ENCODE results near the gene YPEL2.
A peak's percentile ranks its signal among the peaks of the same experiment; 100 is the strongest.

YPEL2 gene

DNA sequence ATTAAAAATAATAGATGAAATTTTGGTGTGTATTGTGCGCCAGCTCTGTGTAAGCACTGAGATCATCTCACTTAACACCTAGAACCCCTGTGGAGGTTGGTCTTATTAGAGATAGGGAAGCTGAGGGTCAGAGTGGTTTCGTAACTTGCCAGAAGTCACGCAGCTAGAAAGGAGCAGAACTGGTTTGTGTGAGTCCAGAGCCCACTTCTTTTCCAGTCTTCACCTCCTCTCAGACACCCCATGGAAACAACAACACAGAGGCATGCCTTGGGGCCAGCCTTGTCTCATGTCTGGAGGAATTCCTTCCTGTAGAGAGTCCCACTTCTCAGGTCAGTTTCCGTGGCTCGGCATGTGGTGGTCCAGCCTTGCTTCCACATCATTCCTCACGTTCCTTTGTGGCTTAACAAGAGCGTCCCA lies 16.5 kb downstream of the YPEL2 start:
- Histone ChIP-seq H3K27ac (ENCODE audit: low read length) (no peak overlapping the region), H3K9ac (ENCODE audit: low read depth, low read length) (no peak overlapping the region), H3K27me3 (ENCODE audit: insufficient read depth, low read length) (no peaks in the 10 kb centered on the region), H3K36me3 (ENCODE audit: insufficient read depth, low read depth, low read length) (no peaks in the 10 kb centered on the region), H3K4me1 (ENCODE audit: insufficient read depth, low read length) (no peaks in the 10 kb centered on the region), H3K4me3 (ENCODE audit: low read length) (no peak overlapping the region), H3K9me3 (ENCODE audit: insufficient read depth, low read depth, low read length) (no peaks in the 10 kb centered on the region)

- H3K4me1 ChIP-seq (ENCODE audit: insufficient read depth, low read length), result peaks cover 4% of the 10 kb centered on the region; the same call in 1 of the 2 replicates
- no peak overlapping the region for H3K9ac ChIP-seq (ENCODE audit: low read depth, low read length)
- no peaks in the 10 kb centered on the region for H3K36me3 ChIP-seq (ENCODE audit: insufficient read depth, low read depth, low read length)
- H3K27me3 ChIP-seq (ENCODE audit: insufficient read depth, low read length), result no peaks in the 10 kb centered on the region
- no peak overlapping the region for H3K4me3 ChIP-seq (ENCODE audit: low read length)
- H3K27ac ChIP-seq (ENCODE audit: low read length), result no peak overlapping the region
- H3K9me3 ChIP-seq (ENCODE audit: insufficient read depth, low read depth, low read length), result no peaks in the 10 kb centered on the region
These were observed 17.7 kb downstream of the YPEL2 start for GRCh38 chr17:59349178-59349577.

DNA sequence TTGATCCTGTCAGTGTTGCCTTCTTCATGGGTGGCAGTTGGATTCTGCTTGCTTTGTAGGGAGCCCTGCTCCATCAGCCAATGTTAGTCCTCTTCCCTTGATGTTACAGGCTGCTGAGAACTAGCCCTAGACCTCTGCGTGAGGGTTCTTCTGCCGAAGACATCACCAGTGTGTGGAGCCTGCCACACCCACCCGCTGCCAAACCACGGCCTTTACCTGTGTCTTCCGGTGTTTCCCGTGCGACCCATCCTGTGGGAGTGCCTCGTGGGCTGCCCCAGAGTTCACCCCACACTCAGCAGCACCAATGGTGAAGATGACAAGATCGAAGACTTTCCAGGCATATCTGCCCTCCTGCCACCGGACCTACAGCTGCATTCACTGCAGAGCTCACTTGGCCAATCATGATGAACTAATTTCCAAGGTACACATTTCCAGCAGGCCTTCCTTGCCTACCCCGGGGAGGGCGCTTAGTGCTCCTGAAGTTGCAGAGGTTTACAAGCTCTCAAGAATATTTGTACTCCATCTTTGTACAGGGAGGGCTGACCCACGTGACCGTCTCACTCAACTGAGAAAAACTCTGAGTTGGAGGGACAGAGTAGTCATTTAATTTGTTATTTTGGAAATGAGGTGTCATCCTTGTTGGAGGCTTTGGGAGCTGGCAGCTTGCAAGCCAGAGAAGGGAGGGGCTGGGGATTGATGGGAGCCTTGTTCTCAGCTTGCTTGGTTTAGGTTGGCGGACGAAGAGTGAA lies 21.8 kb downstream of the YPEL2 start:
- no peak overlapping the region for H3K9ac ChIP-seq (ENCODE audit: low read depth, low read length)
- H3K4me3 ChIP-seq (ENCODE audit: low read length), result no peak overlapping the region
- H3K4me1 ChIP-seq (ENCODE audit: insufficient read depth, low read length), result peaks cover 9% of the 10 kb centered on the region; the same call in 1 of the 2 replicates
- H3K9me3 ChIP-seq (ENCODE audit: insufficient read depth, low read depth, low read length), result no peaks in the 10 kb centered on the region
- no peaks in the 10 kb centered on the region for H3K36me3 ChIP-seq (ENCODE audit: insufficient read depth, low read depth, low read length)
- H3K27ac ChIP-seq (ENCODE audit: low read length), result no peak overlapping the region
- H3K27me3 ChIP-seq (ENCODE audit: insufficient read depth, low read length), result no peaks in the 10 kb centered on the region

DNA sequence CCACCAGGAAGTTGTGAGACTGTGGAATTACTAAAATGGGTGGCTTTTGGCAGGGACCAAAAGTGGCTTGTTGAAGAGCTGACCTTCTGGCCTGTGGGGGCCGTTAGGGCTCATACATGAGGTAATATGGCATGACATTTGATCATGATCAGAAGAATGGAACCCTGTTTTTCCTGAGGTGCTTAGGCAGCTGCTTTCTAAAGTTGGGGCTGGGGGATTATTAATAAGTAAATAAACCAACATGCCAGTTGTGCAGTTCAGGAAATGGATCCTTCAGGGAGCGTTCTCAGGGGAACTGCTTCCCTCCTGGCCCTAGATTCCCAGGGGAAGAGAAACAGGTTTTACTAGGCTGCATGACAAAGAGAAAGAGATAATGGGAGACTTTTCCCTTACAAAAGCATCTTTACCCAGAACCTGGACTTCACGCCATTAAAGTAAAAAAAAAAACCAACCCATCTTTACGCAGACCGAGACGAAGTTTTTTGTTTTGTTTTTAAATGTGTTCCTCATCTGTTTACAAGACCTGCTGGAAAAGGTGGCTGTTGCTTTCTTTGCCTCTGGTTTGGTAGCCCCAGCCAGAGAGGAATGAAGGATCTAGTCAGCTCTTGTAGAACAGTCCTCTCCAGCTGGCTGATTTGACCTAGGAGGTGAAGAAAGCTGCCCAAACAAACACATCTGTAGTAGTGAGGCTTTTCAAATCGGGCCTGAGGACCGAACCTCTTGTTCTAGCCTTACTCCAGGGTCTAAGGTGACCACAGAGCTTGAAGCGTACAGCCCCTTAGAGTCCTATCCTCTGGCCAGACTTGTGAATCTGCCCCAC lies 22.7 kb downstream of the YPEL2 start:
- no peak overlapping the region for H3K27ac ChIP-seq (ENCODE audit: low read length)
- no peak overlapping the region for H3K9ac ChIP-seq (ENCODE audit: low read depth, low read length)
- H3K36me3 ChIP-seq (ENCODE audit: insufficient read depth, low read depth, low read length), result no peaks in the 10 kb centered on the region
- H3K9me3 ChIP-seq (ENCODE audit: insufficient read depth, low read depth, low read length), result no peaks in the 10 kb centered on the region
- peaks cover 9% of the 10 kb centered on the region; the same call in 1 of the 2 replicates for H3K4me1 ChIP-seq (ENCODE audit: insufficient read depth, low read length)
- H3K27me3 ChIP-seq (ENCODE audit: insufficient read depth, low read length), result no peaks in the 10 kb centered on the region
- H3K4me3 ChIP-seq (ENCODE audit: low read length), result peak overlapping the region; percentile 9; the same call in 1 of the 2 replicates

GRCh38 chr17:59355030-59355701 lies 23.7 kb downstream of the YPEL2 start:
- no peaks in the 10 kb centered on the region for H3K36me3 ChIP-seq (ENCODE audit: insufficient read depth, low read depth, low read length)
- no peak overlapping the region for H3K9ac ChIP-seq (ENCODE audit: low read depth, low read length)
- no peak overlapping the region for H3K27ac ChIP-seq (ENCODE audit: low read length)
- H3K4me3 ChIP-seq (ENCODE audit: low read length), result no peak overlapping the region
- no peaks in the 10 kb centered on the region for H3K9me3 ChIP-seq (ENCODE audit: insufficient read depth, low read depth, low read length)
- H3K4me1 ChIP-seq (ENCODE audit: insufficient read depth, low read length), result peaks cover 9% of the 10 kb centered on the region; the same call in 1 of the 2 replicates
- no peaks in the 10 kb centered on the region for H3K27me3 ChIP-seq (ENCODE audit: insufficient read depth, low read length)

GRCh38 chr17:59355702-59356325 lies 24.4 kb downstream of the YPEL2 start:
- H3K4me3 ChIP-seq (ENCODE audit: low read length), result no peak overlapping the region
- no peaks in the 10 kb centered on the region for H3K27me3 ChIP-seq (ENCODE audit: insufficient read depth, low read length)
- H3K4me1 ChIP-seq (ENCODE audit: insufficient read depth, low read length), result peaks cover 9% of the 10 kb centered on the region; the same call in 1 of the 2 replicates
- no peak overlapping the region for H3K9ac ChIP-seq (ENCODE audit: low read depth, low read length)
- no peaks in the 10 kb centered on the region for H3K36me3 ChIP-seq (ENCODE audit: insufficient read depth, low read depth, low read length)
- H3K9me3 ChIP-seq (ENCODE audit: insufficient read depth, low read depth, low read length), result no peaks in the 10 kb centered on the region
- H3K27ac ChIP-seq (ENCODE audit: low read length), result no peak overlapping the region

GRCh38 chr17:59356543-59357218 lies 25.2 kb downstream of the YPEL2 start:
- Histone ChIP-seq H3K4me3 (ENCODE audit: low read length) (no peak overlapping the region), H3K27me3 (ENCODE audit: insufficient read depth, low read length) (no peaks in the 10 kb centered on the region), H3K27ac (ENCODE audit: low read length) (no peak overlapping the region), H3K36me3 (ENCODE audit: insufficient read depth, low read depth, low read length) (no peaks in the 10 kb centered on the region), H3K9ac (ENCODE audit: low read depth, low read length) (no peak overlapping the region), H3K4me1 (ENCODE audit: insufficient read depth, low read length) (peaks cover 9% of the 10 kb centered on the region), H3K9me3 (ENCODE audit: insufficient read depth, low read depth, low read length) (no peaks in the 10 kb centered on the region)

- Histone ChIP-seq H3K27ac (ENCODE audit: low read length) (no peak overlapping the region), H3K4me3 (ENCODE audit: low read length) (no peak overlapping the region), H3K36me3 (ENCODE audit: insufficient read depth, low read depth, low read length) (no peaks in the 10 kb centered on the region), H3K9me3 (ENCODE audit: insufficient read depth, low read depth, low read length) (no peaks in the 10 kb centered on the region), H3K9ac (ENCODE audit: low read depth, low read length) (no peak overlapping the region), H3K27me3 (ENCODE audit: insufficient read depth, low read length) (no peaks in the 10 kb centered on the region), H3K4me1 (ENCODE audit: insufficient read depth, low read length) (peaks cover 12% of the 10 kb centered on the region)
These were observed 25.8 kb downstream of the YPEL2 start for GRCh38 chr17:59357219-59357697.

DNA sequence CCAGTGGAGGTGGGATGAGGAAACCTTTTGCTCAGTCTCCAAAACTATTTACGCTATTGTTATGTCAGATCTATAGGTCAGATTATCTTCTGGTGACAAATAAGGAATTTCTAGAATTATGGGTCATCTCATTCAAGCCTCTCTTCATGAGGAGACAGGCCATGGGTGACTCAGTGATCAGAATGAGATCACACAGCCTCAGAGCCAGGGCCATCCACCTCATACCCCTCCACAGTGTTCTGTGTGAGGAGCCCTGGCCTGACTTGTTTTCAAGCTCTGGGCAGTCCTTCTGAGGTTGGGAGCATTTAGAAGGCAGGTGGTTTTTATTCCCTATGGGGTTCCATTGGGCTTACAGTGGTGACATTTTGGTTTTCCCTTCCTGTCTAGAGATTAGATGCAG lies 26.5 kb downstream of the YPEL2 start:
- Histone ChIP-seq H3K4me1 (ENCODE audit: insufficient read depth, low read length) (peaks cover 15% of the 10 kb centered on the region), H3K27me3 (ENCODE audit: insufficient read depth, low read length) (no peaks in the 10 kb centered on the region), H3K9ac (ENCODE audit: low read depth, low read length) (no peak overlapping the region), H3K4me3 (ENCODE audit: low read length) (no peak overlapping the region), H3K9me3 (ENCODE audit: insufficient read depth, low read depth, low read length) (no peaks in the 10 kb centered on the region), H3K36me3 (ENCODE audit: insufficient read depth, low read depth, low read length) (no peaks in the 10 kb centered on the region), H3K27ac (ENCODE audit: low read length) (no peak overlapping the region)

DNA sequence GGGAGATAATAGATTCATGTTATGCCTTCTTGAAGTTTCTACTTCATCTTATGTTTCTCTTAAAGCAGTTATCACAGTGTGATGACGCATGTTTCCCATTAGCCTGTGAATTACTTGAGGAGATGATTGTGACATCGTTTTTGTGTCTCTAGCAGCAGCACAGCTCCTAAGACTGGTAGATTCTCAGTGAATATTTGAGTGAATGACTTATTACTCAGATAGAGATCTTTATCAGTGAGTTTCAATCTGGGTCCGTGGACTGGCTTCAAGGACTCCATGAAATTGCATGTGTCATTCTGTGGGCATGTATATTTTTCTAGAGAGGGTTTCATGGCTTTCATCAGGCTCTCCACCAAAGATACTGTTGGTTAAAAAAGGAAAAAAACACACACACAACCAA lies 29.9 kb downstream of the YPEL2 start:
- no peak overlapping the region for H3K4me3 ChIP-seq (ENCODE audit: low read length)

More for the DNA sequence above, 29.9 kb downstream of the YPEL2 start:
- Histone ChIP-seq H3K9me3 (ENCODE audit: insufficient read depth, low read depth, low read length) (no peaks in the 10 kb centered on the region), H3K36me3 (ENCODE audit: insufficient read depth, low read depth, low read length) (no peaks in the 10 kb centered on the region), H3K4me1 (ENCODE audit: insufficient read depth, low read length) (peaks cover 20% of the 10 kb centered on the region), H3K9ac (ENCODE audit: low read depth, low read length) (no peak overlapping the region), H3K27me3 (ENCODE audit: insufficient read depth, low read length) (no peaks in the 10 kb centered on the region), H3K27ac (ENCODE audit: low read length) (no peak overlapping the region)

Measured in iPS-20b (cell line).